DOHH2 (cell line): ENCODE measurements around the gene PCDHGC5.

ENCODE experiments used
- H3F3A ChIP-seq: fragments of 200-600 bp; sonication (generic), shearing (Covaris generic); 2 replicates; pipeline ENCODE4 v1.6.0; 2016; ENCODE audit warnings: antibody characterized with exemption, mild to moderate bottlenecking; ENCODE audit not compliant: control insufficient read depth, insufficient read depth
- H3K27ac ChIP-seq: fragments of 200-600 bp; sonication (generic); 2 replicates; pipeline ENCODE4 v1.5.1; 2014; ENCODE audit warnings: low read depth, mild to moderate bottlenecking, low read length, moderate library complexity
- H3K27me3 ChIP-seq: fragments of 200-600 bp; sonication (generic); 2 replicates; pipeline ENCODE4 v1.6.1; 2014; ENCODE audit warnings: mild to moderate bottlenecking, low read length, mixed read lengths; ENCODE audit not compliant: control insufficient read depth
- H3K36me3 ChIP-seq: fragments of 200-600 bp; sonication (generic); 2 replicates; pipeline ENCODE4 v1.6.1; 2014; ENCODE audit warnings: mild to moderate bottlenecking, low read length, moderate library complexity, mixed read lengths; ENCODE audit not compliant: control insufficient read depth
- H3K4me1 ChIP-seq: fragments of 200-600 bp; sonication (generic); 2 replicates; pipeline ENCODE4 v1.6.1; 2014; ENCODE audit warnings: mild to moderate bottlenecking, low read length, mixed read lengths; ENCODE audit not compliant: control insufficient read depth
- H3K4me2 ChIP-seq: fragments of 200-600 bp; sonication (generic); 2 replicates; pipeline ENCODE4 v1.6.0; 2014; ENCODE audit warnings: mild to moderate bottlenecking, low read length, moderate library complexity
- H3K4me3 ChIP-seq: fragments of 200-600 bp; sonication (generic); 2 replicates; pipeline ENCODE4 v1.5.1; 2014; ENCODE audit warnings: mild to moderate bottlenecking, low read length, mixed read lengths
- H3K79me2 ChIP-seq: fragments of 200-600 bp; sonication (generic); 2 replicates; pipeline ENCODE4 v1.6.1; 2014; ENCODE audit warnings: mild to moderate bottlenecking, low read length, mixed read lengths; ENCODE audit not compliant: control insufficient read depth
- H3K9me2 ChIP-seq: fragments of 200-600 bp; sonication (generic); replicated peaks from 2 replicates; pipeline ENCODE4 v1.6.1; 2014; ENCODE audit warnings: mild to moderate bottlenecking, low read length, mixed read lengths; ENCODE audit not compliant: control insufficient read depth
- H3K9me3 ChIP-seq: fragments of 200-600 bp; sonication (generic); 2 replicates; pipeline ENCODE4 v1.6.1; 2014; ENCODE audit warnings: antibody characterized with exemption, low read length, mixed read lengths; ENCODE audit not compliant: control insufficient read depth, insufficient read depth
- H4K20me1 ChIP-seq: fragments of 200-600 bp; sonication (generic); 2 replicates; pipeline ENCODE4 v1.6.0; 2014; ENCODE audit warnings: low read depth, mild to moderate bottlenecking, antibody characterized with exemption, low read length, moderate library complexity; ENCODE audit not compliant: control insufficient read depth, insufficient read depth
- EZH2phosphoT487 ChIP-seq: fragments of 200-600 bp; sonication (generic); IDR thresholded peaks from 2 replicates; pipeline ENCODE4 v1.6.1; 2017; ENCODE audit warnings: borderline replicate concordance, mild to moderate bottlenecking, antibody characterized with exemption, low read length, moderate library complexity, mixed read lengths
- TF ChIP-seq, protein P1 (sequence below): fragments of 200-600 bp; sonication (generic); IDR thresholded peaks from one replicate; pipeline ENCODE4 v1.5.1; 2014; ENCODE audit warnings: antibody characterized with exemption, mild to moderate bottlenecking, low read depth, low read length; ENCODE audit not compliant: poor library complexity, severe bottlenecking

Gene PCDHGC5

DNA sequence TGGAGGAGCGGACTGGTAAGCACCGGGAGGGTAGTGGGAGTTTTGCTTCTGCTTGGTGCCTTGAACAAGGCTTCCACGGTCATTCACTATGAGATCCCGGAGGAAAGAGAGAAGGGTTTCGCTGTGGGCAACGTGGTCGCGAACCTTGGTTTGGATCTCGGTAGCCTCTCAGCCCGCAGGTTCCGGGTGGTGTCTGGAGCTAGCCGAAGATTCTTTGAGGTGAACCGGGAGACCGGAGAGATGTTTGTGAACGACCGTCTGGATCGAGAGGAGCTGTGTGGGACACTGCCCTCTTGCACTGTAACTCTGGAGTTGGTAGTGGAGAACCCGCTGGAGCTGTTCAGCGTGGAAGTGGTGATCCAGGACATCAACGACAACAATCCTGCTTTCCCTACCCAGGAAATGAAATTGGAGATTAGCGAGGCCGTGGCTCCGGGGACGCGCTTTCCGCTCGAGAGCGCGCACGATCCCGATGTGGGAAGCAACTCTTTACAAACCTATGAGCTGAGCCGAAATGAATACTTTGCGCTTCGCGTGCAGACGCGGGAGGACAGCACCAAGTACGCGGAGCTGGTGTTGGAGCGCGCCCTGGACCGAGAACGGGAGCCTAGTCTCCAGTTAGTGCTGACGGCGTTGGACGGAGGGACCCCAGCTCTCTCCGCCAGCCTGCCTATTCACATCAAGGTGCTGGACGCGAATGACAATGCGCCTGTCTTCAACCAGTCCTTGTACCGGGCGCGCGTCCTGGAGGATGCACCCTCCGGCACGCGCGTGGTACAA, 12.6 kb upstream of the PCDHGC5 start:
- Histone ChIP-seq H3F3A (peaks cover 13% of the 10 kb centered on the region; the same call in 1 of the 2 replicates), H4K20me1 (0 out of 2 replicates have a peak, but pooled peaks cover 7% of the 10 kb centered on the region), H3K79me2 (peaks cover 58% of the 10 kb centered on the region), H3K27me3 (no peaks in the 10 kb centered on the region), H3K9me2 (no peaks in the 10 kb centered on the region), H3K4me2 (peak overlapping the region; percentile 96), H3K9me3 (no peaks in the 10 kb centered on the region), H3K4me3 (peak overlapping the region; percentile 90), H3K27ac (peak overlapping the region; percentile 50), H3K4me1 (peaks cover 52% of the 10 kb centered on the region), H3K36me3 (peaks cover 51% of the 10 kb centered on the region)
- TF ChIP-seq EZH2phosphoT487, result no peak
- TF ChIP-seq, protein P1, sequence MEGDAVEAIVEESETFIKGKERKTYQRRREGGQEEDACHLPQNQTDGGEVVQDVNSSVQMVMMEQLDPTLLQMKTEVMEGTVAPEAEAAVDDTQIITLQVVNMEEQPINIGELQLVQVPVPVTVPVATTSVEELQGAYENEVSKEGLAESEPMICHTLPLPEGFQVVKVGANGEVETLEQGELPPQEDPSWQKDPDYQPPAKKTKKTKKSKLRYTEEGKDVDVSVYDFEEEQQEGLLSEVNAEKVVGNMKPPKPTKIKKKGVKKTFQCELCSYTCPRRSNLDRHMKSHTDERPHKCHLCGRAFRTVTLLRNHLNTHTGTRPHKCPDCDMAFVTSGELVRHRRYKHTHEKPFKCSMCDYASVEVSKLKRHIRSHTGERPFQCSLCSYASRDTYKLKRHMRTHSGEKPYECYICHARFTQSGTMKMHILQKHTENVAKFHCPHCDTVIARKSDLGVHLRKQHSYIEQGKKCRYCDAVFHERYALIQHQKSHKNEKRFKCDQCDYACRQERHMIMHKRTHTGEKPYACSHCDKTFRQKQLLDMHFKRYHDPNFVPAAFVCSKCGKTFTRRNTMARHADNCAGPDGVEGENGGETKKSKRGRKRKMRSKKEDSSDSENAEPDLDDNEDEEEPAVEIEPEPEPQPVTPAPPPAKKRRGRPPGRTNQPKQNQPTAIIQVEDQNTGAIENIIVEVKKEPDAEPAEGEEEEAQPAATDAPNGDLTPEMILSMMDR, result no peak

GRCh38 chr5:141477044-141477575, 11.8 kb upstream of the PCDHGC5 start:
- H3K4me2 ChIP-seq, result peak overlapping the region; percentile 96
- H3K4me1 ChIP-seq, result peaks cover 60% of the 10 kb centered on the region
- peak overlapping the region; percentile 90 for H3K4me3 ChIP-seq
- H3K9me3 ChIP-seq, result no peaks in the 10 kb centered on the region
- H3F3A ChIP-seq, result peaks cover 13% of the 10 kb centered on the region; the same call in 1 of the 2 replicates
- H3K9me2 ChIP-seq, result no peaks in the 10 kb centered on the region
- H3K27me3 ChIP-seq, result no peaks in the 10 kb centered on the region
- H3K27ac ChIP-seq, result peak overlapping the region; percentile 50
- TF ChIP-seq, protein P1, result no peak
- no peak for TF ChIP-seq EZH2phosphoT487
- H3K79me2 ChIP-seq, result peaks cover 66% of the 10 kb centered on the region
- H3K36me3 ChIP-seq, result peaks cover 56% of the 10 kb centered on the region
- H4K20me1 ChIP-seq, result 0 out of 2 replicates have a peak, but pooled peaks cover 7% of the 10 kb centered on the region

GRCh38 chr5:141477815-141478214, 11.1 kb upstream of the PCDHGC5 start:
- Histone ChIP-seq H3F3A (peaks cover 13% of the 10 kb centered on the region; the same call in 1 of the 2 replicates), H4K20me1 (0 out of 2 replicates have a peak, but pooled peaks cover 7% of the 10 kb centered on the region), H3K27ac (no peak overlapping the region), H3K4me2 (peak overlapping the region; percentile 96), H3K9me3 (no peaks in the 10 kb centered on the region), H3K4me1 (peaks cover 67% of the 10 kb centered on the region), H3K79me2 (peaks cover 73% of the 10 kb centered on the region), H3K9me2 (no peaks in the 10 kb centered on the region), H3K36me3 (peaks cover 58% of the 10 kb centered on the region), H3K27me3 (no peaks in the 10 kb centered on the region), H3K4me3 (peak overlapping the region; percentile 90)
- TF ChIP-seq, protein P1, result no peak
- TF ChIP-seq EZH2phosphoT487, result no peak
